HG02763 (cell line): ENCODE measurements around the gene MX1.

Experiments used
- ATAC-seq: cut with Tn5 transposase; IDR thresholded peaks from one replicate; pipeline ENCODE4 v1.9.1; 2021; ENCODE audit warnings: mild to moderate bottlenecking, moderate library complexity; ENCODE audit not compliant: unreplicated experiment

MX1 gene

DNA sequence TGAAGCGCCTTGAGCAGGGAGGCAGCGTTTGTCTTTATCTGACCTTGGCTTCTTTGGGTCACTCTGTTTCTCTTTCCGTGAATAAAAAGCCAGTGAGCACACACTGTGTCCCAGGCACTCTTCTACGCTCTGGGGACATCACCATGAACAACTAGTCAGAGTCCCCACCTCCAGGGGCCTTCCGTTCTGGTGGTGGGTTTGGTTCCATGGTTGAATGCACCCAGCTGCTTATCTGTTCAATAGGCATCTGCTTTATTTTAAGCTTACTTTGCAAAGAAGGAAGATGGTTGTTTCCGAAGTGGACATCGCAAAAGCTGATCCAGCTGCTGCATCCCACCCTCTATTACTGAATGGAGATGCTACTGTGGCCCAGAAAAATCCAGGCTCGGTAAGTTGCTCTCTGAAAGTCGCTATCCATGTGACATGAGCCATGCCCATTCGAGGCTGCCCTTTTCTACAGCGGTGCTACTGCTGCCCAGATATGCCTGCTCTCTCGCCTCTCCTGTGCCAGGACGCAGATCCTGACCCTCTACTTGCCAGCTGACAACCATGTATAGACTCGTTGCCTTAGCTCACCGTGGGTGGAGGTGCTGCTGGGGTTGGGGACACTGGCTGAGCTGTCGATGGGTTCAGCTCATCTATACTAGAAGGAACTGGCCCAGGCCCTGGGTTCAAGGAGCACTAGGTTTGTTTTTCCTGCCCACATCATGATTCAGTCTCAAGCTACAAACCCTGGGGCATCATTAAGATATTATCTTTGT lies 5.9 kb downstream of the MX1 start:
- peak; percentile 83 for ATAC-seq

DNA sequence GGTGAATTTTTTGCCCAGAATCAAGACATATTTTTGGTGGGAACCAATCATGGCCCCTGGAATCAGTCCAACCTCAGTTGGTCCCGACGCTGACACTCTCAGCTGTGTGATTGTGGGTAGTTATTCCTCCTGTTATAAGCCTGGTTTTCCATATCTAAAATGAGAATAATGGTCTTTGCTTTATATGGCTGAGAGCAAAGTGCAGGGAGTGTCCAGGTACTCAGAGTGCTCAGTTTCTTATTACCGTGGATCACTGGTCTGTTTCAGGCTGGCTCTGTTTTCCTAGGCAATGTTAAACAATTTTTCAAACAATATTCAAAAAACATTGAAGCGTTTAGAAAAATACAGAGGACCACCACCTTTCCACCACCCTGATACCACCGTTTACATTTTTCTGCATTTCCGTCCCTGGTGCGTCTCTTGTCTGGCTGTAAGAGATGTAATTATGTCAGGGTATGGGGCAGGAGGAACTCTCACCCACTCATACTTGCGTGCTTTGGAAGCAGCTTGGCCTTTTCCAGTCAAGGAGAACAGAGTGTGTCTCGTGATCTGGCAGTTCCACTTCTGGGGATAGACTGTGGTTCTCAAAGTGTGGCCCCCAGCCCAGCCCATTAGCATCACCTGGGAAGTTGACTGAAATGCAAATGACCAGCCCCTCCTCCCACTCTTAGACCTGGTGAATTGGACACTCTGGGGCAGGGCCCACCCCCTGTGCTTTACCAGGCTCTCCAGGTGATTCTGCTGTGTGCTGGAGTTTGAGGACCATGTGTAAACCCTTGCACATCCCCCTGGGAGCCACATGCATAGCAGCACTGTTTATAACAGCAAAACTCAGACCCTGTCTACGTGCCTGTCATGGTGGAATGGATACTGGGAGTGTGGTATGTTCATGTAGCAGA lies 6.8 kb downstream of the MX1 start:
- ATAC-seq: no peak

DNA sequence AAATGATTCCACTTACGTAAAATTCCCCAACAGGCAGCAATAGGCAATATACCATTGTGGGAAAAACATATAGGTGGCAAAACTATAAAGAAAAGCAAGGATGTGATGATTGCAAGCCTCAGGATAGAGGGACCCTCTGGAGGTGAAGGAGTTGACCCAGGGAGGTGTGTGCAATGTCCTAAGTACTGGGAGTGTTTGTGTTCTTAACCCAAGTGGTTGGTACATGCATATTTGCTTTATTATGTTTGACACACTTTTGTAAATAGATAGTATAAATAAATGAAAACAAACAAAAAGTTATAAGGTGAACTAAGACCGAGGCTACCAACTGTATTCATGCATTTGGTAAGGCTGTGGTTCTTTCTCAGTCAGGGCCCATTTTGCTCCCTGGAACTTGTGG lies 7.5 kb downstream of the MX1 start:
- no peak for ATAC-seq

DNA sequence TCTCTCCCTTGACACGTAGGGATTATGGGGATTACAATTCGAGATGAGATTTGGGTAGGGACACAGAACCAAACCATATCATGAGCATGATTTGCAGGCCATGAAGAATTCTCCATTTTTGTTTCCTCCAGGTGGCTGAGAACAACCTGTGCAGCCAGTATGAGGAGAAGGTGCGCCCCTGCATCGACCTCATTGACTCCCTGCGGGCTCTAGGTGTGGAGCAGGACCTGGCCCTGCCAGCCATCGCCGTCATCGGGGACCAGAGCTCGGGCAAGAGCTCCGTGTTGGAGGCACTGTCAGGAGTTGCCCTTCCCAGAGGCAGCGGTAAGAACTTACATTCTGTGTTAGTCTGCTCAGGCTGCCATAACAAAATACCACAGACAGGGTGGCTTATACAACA lies 9.7 kb downstream of the MX1 start:
- no peak for ATAC-seq

DNA sequence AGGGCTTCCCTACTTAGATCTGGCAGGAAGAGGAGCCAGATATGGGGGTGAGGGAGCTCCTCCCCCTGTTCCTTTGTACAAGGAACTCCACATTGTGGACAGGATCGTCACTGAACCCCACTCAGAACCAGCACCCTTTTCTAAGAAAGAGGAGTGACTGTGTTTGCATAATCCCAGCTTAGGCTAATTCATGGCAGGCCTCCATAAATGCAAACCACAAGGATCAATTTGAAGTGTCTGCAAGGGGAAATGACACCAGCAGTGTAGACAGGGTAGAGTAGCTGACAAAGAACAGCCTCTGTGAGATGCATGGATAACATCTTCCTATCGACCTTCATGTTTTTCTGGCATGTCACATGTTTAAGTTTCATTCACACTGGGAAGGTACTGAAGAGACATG lies 11.7 kb downstream of the MX1 start:
- no peak for ATAC-seq

DNA sequence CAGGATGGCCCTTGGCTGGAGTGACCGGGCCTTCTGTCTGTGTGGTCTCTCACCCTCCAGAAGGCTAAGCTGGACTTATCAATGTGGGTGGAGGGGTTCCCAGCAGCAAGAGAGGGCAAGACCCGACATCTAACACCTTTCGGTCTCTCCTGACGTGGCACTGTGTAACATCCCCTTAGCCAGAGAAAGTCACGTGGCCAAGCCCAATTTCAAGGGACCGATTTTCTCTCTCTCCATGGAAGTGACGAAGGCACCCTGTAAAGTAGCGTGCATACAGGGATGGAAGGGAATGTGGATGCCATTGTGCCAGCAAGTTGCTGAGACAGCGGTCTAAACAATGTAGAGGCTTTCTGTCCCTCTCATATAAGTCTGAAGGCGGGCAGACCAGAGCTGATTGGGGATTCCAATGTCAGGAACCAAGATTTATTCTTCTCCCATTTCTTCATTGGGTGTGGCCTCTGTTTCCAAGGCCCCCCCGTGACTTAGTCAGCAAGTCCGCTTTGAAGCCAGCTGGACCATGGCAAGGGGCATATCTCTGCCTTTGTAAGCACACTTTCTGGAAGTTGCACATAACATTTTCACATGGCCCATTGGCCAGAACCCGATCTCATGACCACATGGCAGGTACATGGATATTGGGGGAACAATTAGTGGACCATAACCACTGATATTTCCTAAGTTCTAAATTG lies 12.5 kb downstream of the MX1 start:
- no peak for ATAC-seq

DNA sequence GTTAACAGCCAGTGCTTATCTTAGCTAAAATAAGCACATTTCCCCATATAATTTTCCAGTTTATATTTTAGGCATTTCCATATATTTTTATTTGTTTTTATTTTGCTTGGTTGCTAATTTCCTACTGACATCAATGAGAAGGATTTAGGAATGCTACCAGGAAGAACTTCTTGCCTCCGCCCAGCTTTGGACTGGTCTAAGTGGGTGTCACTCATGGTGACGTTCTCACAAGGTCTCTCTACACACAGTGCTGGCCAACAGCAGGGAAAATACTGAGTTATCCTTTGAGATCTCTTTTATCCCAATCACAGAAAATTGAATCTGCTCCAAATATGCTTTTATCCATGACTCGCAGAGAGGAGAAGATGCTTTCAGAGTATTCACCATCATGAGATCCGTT lies 13.2 kb downstream of the MX1 start:
- ATAC-seq: no peak

DNA sequence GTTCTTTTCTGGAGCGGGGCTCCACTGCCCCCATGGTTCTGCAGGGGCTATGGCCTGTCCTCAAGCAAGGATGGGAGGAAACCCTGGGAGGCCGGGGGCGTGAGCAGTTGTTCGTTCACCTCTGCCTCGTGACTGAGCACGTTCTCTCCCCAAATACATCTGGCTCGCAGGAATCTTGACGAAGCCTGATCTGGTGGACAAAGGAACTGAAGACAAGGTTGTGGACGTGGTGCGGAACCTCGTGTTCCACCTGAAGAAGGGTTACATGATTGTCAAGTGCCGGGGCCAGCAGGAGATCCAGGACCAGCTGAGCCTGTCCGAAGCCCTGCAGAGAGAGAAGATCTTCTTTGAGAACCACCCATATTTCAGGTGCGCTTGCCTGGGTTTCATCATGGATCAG lies 15.5 kb downstream of the MX1 start:
- no peak for ATAC-seq

DNA sequence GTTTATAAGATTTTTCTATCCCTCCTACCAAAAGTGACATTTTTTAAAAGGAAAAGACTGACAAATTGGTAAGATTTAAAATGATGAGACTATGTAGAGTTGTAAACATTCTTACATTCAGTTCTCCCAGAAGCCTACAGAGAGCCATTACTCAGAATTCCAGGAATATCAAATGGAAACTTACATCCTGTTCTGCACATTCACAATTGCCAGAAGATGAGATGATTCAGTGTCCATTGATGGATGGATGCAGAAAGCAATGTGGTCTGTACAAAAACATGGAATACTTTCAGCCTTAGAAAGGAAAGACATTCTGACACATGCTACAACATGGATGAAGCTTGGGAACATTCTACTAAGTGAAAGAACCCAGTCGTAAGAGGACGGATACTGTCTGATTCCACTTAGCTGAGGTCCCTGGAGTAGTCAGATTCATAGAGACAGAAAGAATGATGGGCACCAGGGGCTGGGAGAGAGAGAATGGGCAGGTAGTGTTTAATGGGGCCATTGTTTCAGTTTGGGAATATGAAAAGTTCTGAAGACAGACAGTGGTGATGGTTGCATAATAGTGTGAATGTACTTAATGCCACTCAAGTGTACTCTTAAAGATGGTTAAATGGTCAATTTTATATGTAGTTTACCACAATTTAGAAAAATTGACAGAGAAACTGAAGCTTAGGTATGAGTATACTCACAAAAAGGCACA lies 16.6 kb downstream of the MX1 start:
- ATAC-seq: no peak

DNA sequence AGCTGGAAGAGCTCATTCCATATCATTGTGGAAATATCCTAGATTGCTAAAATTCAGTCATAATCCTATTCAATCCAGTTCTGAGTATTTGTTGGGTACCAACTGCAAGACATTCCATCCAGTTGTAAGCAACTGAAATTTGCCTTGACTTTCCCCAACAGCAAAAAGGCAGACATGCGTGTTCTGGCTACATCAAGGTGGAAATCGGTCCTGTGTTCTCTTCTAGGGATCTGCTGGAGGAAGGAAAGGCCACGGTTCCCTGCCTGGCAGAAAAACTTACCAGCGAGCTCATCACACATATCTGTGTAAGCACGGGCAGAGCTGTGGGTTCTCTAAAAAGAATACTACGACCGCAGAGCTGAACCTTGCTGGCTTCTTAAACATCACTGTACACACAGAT lies 17.5 kb downstream of the MX1 start:
- ATAC-seq: no peak

DNA sequence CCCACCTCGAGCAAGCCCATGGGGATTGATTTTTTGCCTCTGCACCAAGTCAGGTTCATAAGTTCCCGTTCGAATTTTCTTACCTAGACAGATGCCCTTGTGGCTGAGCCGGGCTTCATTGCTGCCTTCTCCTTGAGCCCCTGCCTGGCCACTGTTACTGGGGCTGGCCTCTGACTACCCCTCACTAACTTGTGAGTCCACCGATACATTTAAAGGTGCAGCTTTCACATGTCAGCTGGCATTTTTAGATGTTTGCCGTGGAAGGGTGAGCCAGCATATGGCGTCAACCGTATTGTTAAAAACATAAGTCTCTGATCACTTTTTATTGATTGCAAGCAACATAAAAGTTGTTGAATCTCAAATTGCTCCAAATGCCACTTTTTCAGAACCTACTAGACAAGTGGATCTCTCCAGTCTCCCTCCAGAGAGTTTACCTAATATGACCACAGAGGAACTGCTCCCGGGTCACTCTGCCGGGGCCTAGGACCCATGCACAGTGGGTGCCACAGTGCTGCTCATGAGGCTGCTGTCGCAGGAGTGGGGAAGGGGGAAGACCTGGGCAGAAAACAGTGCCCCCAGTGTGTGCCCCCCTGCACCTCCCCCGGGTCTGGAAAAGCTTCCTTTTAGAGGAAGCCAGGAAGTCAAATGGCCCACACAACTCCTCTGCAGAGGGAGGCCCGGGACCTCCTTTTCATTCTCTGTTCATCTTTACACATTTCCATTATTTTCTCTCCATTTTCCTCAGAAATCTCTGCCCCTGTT lies 18.8 kb downstream of the MX1 start:
- ATAC-seq: no peak

DNA sequence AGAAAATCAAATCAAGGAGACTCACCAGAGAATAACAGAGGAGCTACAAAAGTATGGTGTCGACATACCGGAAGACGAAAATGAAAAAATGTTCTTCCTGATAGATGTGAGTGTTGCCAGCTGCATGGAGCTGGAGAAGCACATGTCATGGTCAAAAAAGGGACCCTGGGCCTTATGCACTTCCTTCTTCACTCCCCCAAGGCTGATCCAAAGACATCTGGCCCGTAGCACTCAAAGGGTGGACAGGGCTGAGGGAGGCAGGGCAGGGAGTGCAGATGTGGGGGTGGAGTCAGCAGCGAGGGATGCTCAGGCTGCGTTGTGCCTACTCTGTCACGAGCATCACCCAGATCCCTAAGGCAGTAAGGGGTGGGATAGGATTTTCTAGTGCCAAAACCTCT lies 19.4 kb downstream of the MX1 start:
- no peak for ATAC-seq

DNA sequence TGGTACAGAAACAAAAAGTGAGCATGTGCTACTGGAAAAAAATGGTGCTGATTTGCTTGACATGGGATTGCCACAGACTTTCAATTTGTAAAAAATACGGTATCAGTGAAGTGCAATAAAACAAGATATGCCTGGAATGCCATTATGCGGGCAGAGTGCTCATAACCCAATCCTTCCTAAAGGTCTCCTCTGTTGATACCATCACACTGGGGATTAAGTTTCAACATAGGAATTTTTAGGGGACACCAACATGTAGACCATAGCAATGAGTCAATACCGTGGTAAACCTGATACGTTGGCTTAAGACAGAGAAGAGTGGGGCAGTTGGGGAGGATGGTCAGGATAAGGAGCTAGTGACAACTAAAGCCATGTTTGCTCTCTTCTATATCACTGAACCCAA lies 20.5 kb downstream of the MX1 start:
- no peak for ATAC-seq

DNA sequence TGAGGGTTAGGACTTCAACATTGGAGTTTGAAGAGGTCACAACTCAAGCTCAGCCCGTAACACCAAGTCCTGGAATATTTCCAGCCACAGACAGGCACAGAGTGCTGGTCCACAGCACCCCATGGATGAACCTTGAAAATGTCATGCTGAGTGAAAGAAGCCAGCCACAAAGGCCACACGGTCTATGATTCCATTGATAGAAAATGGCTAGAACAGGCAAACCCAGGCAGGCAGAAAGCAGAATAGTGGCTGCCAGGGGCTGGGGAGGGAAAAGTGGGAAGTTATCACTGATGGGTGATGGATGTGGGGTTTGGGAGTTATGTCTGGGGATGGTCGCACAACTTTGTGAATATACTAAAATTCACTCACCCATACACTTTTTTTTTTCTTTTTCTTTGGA lies 21.3 kb downstream of the MX1 start:
- no peak for ATAC-seq

DNA sequence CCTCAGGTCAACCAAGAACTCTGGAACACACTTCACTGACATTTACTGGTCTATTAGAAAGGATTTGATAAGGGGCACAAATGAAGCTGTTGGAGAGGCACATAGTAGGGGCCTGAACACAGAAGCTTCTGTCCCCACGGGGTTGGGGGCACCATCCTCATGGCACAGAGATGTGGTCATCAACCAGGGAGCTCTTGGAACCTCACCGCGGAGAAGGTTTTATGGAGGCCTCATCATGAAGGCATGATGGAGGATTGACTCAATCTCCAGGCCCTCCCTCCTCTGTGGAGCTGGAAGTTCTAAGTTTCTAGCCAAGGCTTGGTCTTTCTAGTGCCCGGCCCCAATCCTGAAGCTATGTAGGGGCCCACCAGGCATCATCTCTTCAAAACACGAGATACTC lies 23.6 kb downstream of the MX1 start:
- no peak for ATAC-seq

DNA sequence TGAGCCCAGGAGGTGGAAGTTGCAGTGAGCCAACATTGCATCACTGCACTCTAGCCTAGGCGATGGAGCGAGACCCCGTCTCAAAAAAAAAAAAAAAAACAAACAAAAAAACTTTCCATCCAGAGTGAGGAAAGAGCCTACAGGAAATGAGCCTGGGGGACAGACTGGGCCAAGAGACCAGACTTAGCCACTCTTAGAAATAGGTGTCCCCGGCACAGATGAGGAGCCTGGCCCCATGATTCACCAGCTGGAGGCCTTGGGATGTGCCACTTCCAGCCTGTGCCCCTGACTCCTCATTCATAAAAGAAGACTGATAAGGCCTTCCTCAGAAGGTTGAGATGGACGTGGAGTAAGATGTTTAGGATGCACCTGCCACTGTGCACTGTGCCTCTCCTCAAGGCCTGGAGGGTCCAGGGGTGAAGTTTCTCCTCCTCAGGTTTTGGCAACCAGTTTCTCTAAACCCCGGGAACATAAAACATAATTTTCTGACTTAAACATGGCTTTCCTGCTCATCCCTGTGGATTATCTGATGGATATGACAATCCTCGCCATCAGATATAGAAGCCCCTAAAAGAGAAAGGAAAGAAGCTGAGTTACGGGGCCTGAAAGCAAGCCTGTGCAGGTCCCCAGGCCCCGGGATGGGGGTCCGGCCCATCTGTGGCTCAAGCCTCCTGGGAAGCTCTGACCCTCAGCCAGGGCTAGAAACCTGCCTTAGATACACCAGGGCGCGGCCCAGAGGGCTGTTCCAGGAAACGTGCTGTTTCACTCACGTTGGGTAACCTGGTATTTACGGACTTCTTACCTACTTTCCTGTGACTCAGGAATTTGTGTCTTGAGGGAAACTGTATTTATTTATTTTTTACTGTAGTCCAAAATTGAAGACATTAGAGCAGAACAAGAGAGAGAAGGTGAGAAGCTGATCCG lies 26.0 kb downstream of the MX1 start:
- ATAC-seq: no peak

DNA sequence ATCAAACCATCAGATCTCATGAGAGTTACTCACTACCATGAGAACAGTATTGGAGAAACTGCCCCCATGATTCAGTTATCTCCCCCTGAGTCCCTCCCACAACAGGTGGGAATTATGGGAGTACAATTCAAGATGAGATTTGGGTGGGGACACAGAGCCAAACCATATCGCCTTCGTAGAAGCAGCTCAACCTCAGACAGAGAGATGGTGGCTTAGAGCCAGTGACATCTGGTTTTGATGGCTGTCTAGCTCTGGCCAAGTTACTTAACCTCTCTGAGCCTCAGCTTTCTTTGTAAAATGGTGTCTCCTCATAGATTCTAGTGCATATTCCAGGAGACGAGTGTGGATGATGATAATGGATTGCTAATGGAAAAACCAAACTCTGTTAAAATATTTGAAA lies 27.2 kb downstream of the MX1 start:
- no peak for ATAC-seq

DNA sequence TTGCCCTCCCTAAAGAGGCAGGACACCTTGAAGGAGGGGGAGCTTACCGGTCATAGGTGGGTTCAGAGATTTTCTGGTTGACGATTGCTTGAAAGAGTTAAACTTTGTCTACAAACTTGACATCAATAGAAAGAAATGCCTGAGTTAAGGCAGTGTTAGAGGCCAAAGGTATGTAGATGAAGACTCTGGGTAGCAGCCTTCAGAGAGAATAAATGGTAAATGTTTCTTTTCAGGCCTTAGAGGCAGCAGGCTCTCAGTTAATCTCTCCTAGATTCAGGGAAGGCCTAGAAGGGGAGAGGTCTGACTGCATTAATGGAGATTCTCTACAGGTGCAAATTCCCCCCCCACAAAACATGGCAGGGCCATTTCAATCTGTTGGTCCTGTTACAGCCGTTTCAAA lies 27.7 kb downstream of the MX1 start:
- no peak for ATAC-seq

DNA sequence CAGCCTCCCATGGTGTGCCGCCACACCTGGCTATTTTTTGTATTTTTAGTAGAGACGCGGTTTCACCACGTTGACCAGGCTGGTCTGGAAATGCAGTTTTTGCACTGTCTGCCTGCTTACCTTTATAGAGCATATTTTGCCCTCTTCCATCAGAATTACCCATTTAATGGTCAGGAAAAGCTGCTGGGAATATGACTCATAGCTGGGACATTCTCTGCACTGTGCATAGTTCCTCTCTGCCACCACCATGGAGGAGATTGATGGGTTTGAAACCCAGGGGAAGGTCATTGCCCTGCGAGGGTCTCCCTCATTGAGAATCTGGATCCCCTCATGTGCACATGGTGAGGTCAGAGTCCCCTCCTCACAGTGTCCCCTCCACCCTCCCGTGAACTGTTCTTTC lies 32.1 kb downstream of the MX1 start:
- ATAC-seq: no peak
